Measurements from ENCODE around the gene ZNF619.

- TF ChIP-seq CTCF (IDR thresholded peaks at IDR 0.05) (no peak), POLR2A (IDR thresholded peaks at IDR 0.05) (peak in 1 of 2 donors; percentile 13)
These were observed at the start of gene ZNF619 for GRCh38 chr3:40476478-40477470.

Measured in thyroid gland (tissue), 4 donors.